OCI-LY7 (cell line): ENCODE measurements around the gene HYAL1. TPM values are rescaled to one million over a fixed set of nuclear protein-coding genes. Genes with fewer than 3 reads are reported as not detected.
"Not testable (repeated sequence)": the region's sequence is repeated elsewhere in the genome, so short reads cannot be mapped to it uniquely, and the experiment has no call there.

Experiments used
- BruUV-seq: library from RNA; stranded (reverse); fragments of 400-500 nt; replicated peaks from 2 replicates; lab custom pipeline; 2021; lab: Mats Ljungman, UMichigan
- CTCF ChIA-PET: fragments of 300-600 bp; sonication (Branson Sonifier 250); formaldehyde crosslinking; loops from one replicate; lab custom pipeline; 2022; ENCODE audit warnings: antibody characterized with exemption; ENCODE audit not compliant: unreplicated experiment; lab: Charles Lee
- POLR2A ChIA-PET: fragments of 300-600 bp; sonication (Branson Sonifier 250); formaldehyde crosslinking; loops from one replicate; lab custom pipeline; 2022; ENCODE audit warnings: antibody characterized with exemption; lab: Charles Lee
- DNase-seq: peaks from one replicate; pipeline ENCODE4 v3.0.0-alpha.2; 2015; ENCODE audit warnings: low spot score
- H2AFZ ChIP-seq: fragments of 200-600 bp; sonication (generic), shearing (Covaris generic); 2 replicates; pipeline ENCODE4 v1.6.1; 2014; ENCODE audit warnings: mild to moderate bottlenecking, antibody characterized with exemption, low read length, moderate library complexity
- H3K27ac ChIP-seq: fragments of 200-600 bp; sonication (generic); 2 replicates; pipeline ENCODE4 v1.5.1; 2014; ENCODE audit warnings: mixed run types, low read depth, mild to moderate bottlenecking, moderate library complexity, low read length, inconsistent platforms; ENCODE audit not compliant: poor library complexity, severe bottlenecking
- H3K36me3 ChIP-seq: fragments of 200-600 bp; sonication (generic); 2 replicates; pipeline ENCODE4 v1.6.1; 2014; ENCODE audit warnings: mild to moderate bottlenecking, antibody characterized with exemption, low read length, moderate library complexity, mixed read lengths; ENCODE audit not compliant: insufficient read depth
- H3K4me1 ChIP-seq: fragments of 200-600 bp; sonication (generic); 2 replicates; pipeline ENCODE4 v1.5.1; 2014; ENCODE audit warnings: mild to moderate bottlenecking, low read length; ENCODE audit not compliant: insufficient read depth, poor library complexity, severe bottlenecking
- H3K4me2 ChIP-seq: fragments of 200-600 bp; sonication (generic); 2 replicates; pipeline ENCODE4 v1.6.1; 2014; ENCODE audit warnings: mild to moderate bottlenecking, low read length
- H3K4me3 ChIP-seq: fragments of 200-600 bp; sonication (generic); 2 replicates; pipeline ENCODE4 v1.5.1; 2014; ENCODE audit warnings: mild to moderate bottlenecking, low read depth, low read length; ENCODE audit not compliant: poor library complexity, severe bottlenecking
- H3K79me2 ChIP-seq: fragments of 200-600 bp; sonication (generic); 2 replicates; pipeline ENCODE4 v1.6.1; 2016; ENCODE audit warnings: low read depth, mild to moderate bottlenecking, low read length, moderate library complexity, mixed read lengths; ENCODE audit not compliant: insufficient read depth
- H3K9me2 ChIP-seq: fragments of 200-600 bp; sonication (generic); 2 replicates; pipeline ENCODE4 v1.6.1; 2016; ENCODE audit warnings: mild to moderate bottlenecking, low read length, mixed read lengths; ENCODE audit not compliant: insufficient read depth
- H3K9me3 ChIP-seq: fragments of 200-600 bp; sonication (generic); 2 replicates; pipeline ENCODE4 v1.6.1; 2014; ENCODE audit warnings: mild to moderate bottlenecking, mixed run types, low read length, mixed read lengths
- H4K20me1 ChIP-seq: fragments of 200-600 bp; sonication (generic); 2 replicates; pipeline ENCODE4 v1.6.1; 2014; ENCODE audit warnings: mild to moderate bottlenecking, antibody characterized with exemption, low read length, moderate library complexity, mixed read lengths; ENCODE audit not compliant: insufficient read depth
- EZH2phosphoT487 ChIP-seq: fragments of 200-600 bp; sonication (generic); IDR thresholded peaks from 2 replicates; pipeline ENCODE4 v1.6.1; 2018; ENCODE audit warnings: low read depth, borderline replicate concordance, mild to moderate bottlenecking, mixed run types, antibody characterized with exemption, low read length, moderate library complexity, mixed read lengths
- intact Hi-C: fragments of 100-400 bp; cut with micrococcal nuclease; formaldehyde crosslinking; loops from one replicate; pipeline ENCODE4 v1.10.0; 2022; ENCODE audit not compliant: unreplicated experiment
- total RNA-seq, 2 experiments: library from RNA; depleted of rRNA in 1 of 2; stranded (reverse); fragments of >200 nt in 1 of 2; shearing (Covaris generic) in 1 of 2; gene quantifications; 2 replicates each; pipeline ENCODE4 v1.2.3, GENCODE V29; 2014 to 2022
- TF ChIP-seq, protein P1 (sequence below): fragments of 200-600 bp; sonication (generic); conservative IDR thresholded peaks from 2 replicates; pipeline ENCODE4 v1.5.1; 2014; ENCODE audit warnings: mild to moderate bottlenecking, antibody characterized with exemption, low read length, moderate library complexity, mixed read lengths

Gene HYAL1
- total RNA-seq, 2 experiments from 2014 or later = 0.36 to 0.85 TPM

DNA sequence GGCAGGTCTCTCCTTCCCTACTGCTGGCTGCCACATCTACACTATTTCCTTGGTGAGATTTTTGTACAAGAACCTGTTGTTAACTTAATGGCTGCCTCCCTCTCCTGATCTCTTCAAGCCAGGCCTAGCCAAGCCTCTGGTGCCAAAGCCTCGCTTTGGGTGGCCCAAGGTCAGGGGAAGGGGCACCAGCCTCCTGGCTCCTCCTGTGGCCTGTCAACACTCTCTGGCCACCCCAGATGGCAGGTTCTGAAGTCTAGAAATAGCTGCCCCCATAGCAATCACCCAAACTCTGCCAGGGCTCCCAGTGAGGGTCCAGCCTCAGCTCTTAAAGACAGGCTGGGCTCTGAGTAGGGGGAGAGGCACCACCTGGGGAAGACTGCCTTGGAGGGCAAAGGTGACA is 16.1 kb downstream of the HYAL1 start:
- H3K4me2 ChIP-seq = no peak overlapping the region
- H3K9me2 ChIP-seq = no peaks in the 10 kb centered on the region
- no peaks in the 10 kb centered on the region for H3K9me3 ChIP-seq
- ChIA-PET CTCF (no interaction called here), POLR2A (no interaction called here)
- no peak for TF ChIP-seq EZH2phosphoT487
- TF ChIP-seq, protein P1, sequence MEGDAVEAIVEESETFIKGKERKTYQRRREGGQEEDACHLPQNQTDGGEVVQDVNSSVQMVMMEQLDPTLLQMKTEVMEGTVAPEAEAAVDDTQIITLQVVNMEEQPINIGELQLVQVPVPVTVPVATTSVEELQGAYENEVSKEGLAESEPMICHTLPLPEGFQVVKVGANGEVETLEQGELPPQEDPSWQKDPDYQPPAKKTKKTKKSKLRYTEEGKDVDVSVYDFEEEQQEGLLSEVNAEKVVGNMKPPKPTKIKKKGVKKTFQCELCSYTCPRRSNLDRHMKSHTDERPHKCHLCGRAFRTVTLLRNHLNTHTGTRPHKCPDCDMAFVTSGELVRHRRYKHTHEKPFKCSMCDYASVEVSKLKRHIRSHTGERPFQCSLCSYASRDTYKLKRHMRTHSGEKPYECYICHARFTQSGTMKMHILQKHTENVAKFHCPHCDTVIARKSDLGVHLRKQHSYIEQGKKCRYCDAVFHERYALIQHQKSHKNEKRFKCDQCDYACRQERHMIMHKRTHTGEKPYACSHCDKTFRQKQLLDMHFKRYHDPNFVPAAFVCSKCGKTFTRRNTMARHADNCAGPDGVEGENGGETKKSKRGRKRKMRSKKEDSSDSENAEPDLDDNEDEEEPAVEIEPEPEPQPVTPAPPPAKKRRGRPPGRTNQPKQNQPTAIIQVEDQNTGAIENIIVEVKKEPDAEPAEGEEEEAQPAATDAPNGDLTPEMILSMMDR = no peak
- H3K36me3 ChIP-seq = peaks cover 52% of the 10 kb centered on the region
- BruUV-seq = no TSS peak
- no peak overlapping the region for H3K4me3 ChIP-seq
- no peak overlapping the region for H3K27ac ChIP-seq
- no peak for DNase-seq
- H3K79me2 ChIP-seq = peaks cover 20% of the 10 kb centered on the region
- intact Hi-C loops = no loop called here
- H2AFZ ChIP-seq = no peak overlapping the region
- no peaks in the 10 kb centered on the region for H4K20me1 ChIP-seq
- no peaks in the 10 kb centered on the region for H3K4me1 ChIP-seq

DNA sequence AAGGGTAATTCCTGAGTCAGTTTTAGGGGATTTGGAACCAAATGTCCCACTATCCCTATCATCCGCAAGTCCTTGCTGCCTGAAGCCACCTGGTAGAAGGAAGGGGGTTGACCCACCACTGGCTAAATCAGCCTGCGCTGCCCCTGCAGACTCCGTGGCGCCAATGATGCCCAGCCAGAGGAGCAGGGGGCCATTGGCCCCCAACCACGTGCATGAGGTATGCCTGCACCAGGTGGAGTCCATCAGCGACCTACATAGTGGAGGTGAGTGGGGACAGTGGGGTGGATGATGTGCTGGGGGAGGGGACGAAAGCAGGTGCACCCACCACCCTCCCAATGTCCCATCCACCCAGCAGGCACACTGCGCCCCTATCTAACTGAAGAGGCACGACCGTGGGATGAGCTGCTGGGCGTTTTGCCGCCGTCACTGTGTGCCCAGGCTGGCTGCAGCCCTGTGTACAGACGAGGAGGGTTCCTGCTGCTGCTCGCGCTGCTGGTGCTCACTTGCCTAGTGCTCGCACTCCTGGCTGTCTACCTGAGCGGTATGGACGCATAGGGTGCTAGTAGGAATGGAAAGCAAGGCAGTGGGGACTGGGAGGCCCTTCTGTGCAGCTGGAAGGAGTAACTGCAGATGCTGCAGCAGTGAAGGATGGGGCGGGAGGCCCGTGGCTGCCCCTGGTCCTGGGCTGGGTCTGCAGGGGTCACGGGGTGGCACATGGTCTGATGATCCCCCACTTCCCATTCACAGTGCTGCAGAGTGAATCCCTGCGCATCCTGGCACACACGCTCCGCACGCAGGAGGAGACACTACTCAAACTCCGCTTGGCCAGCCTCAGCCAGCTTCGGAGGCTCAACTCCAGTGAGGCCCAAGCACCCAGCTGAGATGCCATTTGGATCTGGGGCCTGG is 16.8 kb downstream of the HYAL1 start:
- no peaks in the 10 kb centered on the region for H3K9me3 ChIP-seq
- H4K20me1 ChIP-seq = no peaks in the 10 kb centered on the region
- H3K9me2 ChIP-seq = no peaks in the 10 kb centered on the region
- H3K36me3 ChIP-seq = peaks cover 52% of the 10 kb centered on the region
- ChIA-PET POLR2A (no interaction called here), CTCF (no interaction called here)
- H3K79me2 ChIP-seq = peaks cover 14% of the 10 kb centered on the region
- no peak overlapping the region for H3K4me2 ChIP-seq
- no peak overlapping the region for H2AFZ ChIP-seq
- TF ChIP-seq EZH2phosphoT487 = no peak
- TF ChIP-seq, protein P1 = no peak
- intact Hi-C loops = no loop called here
- DNase-seq = no peak
- H3K27ac ChIP-seq = no peak overlapping the region
- H3K4me3 ChIP-seq = no peak overlapping the region
- BruUV-seq = no TSS peak
- no peaks in the 10 kb centered on the region for H3K4me1 ChIP-seq

DNA sequence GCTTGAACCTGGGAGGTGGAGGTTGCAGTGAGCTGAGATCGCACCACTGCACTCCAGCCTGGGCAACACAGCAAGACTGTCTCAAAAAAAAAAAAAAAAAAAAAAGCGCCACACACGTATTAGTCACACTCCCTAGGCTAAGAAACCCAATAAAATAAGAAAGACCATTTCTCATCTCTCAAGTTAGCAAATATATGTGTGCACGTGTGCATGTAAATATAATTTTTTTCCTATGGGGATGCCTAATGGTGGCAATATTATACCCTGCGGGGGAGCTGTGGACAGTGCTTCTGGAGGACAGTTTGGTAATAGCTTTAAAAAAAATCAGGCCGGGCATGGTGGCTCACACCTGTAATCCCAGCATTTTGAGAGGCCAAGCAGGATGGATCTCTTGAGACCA is 19.3 kb downstream of the HYAL1 start:
- H3K79me2 ChIP-seq, BruUV-seq, H3K4me2 ChIP-seq, H3K27ac ChIP-seq, H3K9me3 ChIP-seq, CTCF ChIA-PET, H2AFZ ChIP-seq, H3K9me2 ChIP-seq, H3K4me1 ChIP-seq, intact Hi-C loops, DNase-seq, H4K20me1 ChIP-seq, H3K4me3 ChIP-seq: not testable (repeated sequence)
- H3K36me3 ChIP-seq = peaks cover 36% of the 10 kb centered on the region
- POLR2A ChIA-PET = interaction anchor here (0.7 to 1.0 kb wide), 3 partner anchors 15 to 53 kb away, joined by 3 read pairs; partner anchors contain the start of genes HYAL3 and NAA80
